ENCODE data around the gene MOV10L1.

- TF ChIP-seq, protein P1, sequence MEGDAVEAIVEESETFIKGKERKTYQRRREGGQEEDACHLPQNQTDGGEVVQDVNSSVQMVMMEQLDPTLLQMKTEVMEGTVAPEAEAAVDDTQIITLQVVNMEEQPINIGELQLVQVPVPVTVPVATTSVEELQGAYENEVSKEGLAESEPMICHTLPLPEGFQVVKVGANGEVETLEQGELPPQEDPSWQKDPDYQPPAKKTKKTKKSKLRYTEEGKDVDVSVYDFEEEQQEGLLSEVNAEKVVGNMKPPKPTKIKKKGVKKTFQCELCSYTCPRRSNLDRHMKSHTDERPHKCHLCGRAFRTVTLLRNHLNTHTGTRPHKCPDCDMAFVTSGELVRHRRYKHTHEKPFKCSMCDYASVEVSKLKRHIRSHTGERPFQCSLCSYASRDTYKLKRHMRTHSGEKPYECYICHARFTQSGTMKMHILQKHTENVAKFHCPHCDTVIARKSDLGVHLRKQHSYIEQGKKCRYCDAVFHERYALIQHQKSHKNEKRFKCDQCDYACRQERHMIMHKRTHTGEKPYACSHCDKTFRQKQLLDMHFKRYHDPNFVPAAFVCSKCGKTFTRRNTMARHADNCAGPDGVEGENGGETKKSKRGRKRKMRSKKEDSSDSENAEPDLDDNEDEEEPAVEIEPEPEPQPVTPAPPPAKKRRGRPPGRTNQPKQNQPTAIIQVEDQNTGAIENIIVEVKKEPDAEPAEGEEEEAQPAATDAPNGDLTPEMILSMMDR (IDR thresholded peaks at IDR 0.05), result no peak
- no peak for TF ChIP-seq POLR2A (IDR thresholded peaks at IDR 0.05)
Observed at GRCh38 chr22:50076646-50077535, 12.9 kb upstream of the MOV10L1 start.

Data from Peyer's patch (tissue), 4 donors.